Natural killer cell (primary cell): ENCODE data around the gene RELL1. TPM values are rescaled to one million over a fixed set of nuclear protein-coding genes. Genes with fewer than 3 reads are reported as not detected.

Experiments
- ATAC-seq, 3 donors: fragments of 150-1000 bp in 2 of 3; fragments of 200-7000 bp in 1 of 3; cut with Tn5 transposase; 1 replicate in 1 of 3; 2 replicates in 2 of 3; pipeline ENCODE4 v1.10.0; 2021; ENCODE audit warnings: mild to moderate bottlenecking in 2 of 3, moderate library complexity in 2 of 3
- DNase-seq, 2 donors: peaks; one replicate each; pipeline versions ENCODE4 v3.0.0 to v3.0.0-alpha.2; 2013 to 2021; ENCODE audit warnings: mixed read lengths in 1 of 2
- H3K27ac ChIP-seq: one replicate; pipeline ENCODE4 v1.5.1; 2013; ENCODE audit warnings: mild to moderate bottlenecking, low read length
- H3K27me3 ChIP-seq: one replicate; pipeline ENCODE4 v1.6.1; 2013; ENCODE audit warnings: low read length; ENCODE audit not compliant: control insufficient read depth, insufficient read depth
- H3K36me3 ChIP-seq: one replicate; pipeline ENCODE4 v1.6.1; 2013; ENCODE audit warnings: low read length; ENCODE audit not compliant: control insufficient read depth, insufficient read depth
- H3K4me1 ChIP-seq: one replicate; pipeline ENCODE4 v1.6.1; 2013; ENCODE audit warnings: low read length; ENCODE audit not compliant: control insufficient read depth, insufficient read depth
- H3K4me3 ChIP-seq: one replicate; pipeline ENCODE4 v1.5.1; 2013; ENCODE audit warnings: low read length
- H3K9me3 ChIP-seq: one replicate; pipeline ENCODE4 v1.6.1; 2013; ENCODE audit warnings: low read length; ENCODE audit not compliant: control insufficient read depth, insufficient read depth
- H3K27ac Mint-ChIP-seq, 2 donors: one replicate each; pipeline ENCODE4 v1.8.0; 2022; ENCODE audit warnings: mild to moderate bottlenecking in 2 of 2, mixed read lengths in 2 of 2, moderate library complexity in 1 of 2
- H3K27me3 Mint-ChIP-seq, 2 donors: one replicate each; pipeline ENCODE4 v1.8.0; 2022; ENCODE audit warnings: low read depth in 2 of 2, mixed read lengths in 2 of 2
- H3K36me3 Mint-ChIP-seq: one replicate; pipeline ENCODE4 v1.8.0; 2022; ENCODE audit warnings: mixed read lengths
- H3K4me1 Mint-ChIP-seq, 2 donors: one replicate each; pipeline ENCODE4 v1.8.0; 2022; ENCODE audit warnings: mixed read lengths in 2 of 2
- H3K4me3 Mint-ChIP-seq: one replicate; pipeline ENCODE4 v1.8.0; 2022; ENCODE audit warnings: mild to moderate bottlenecking, moderate library complexity, mixed read lengths
- H3K9me3 Mint-ChIP-seq, 2 donors: one replicate each; pipeline ENCODE4 v1.8.0; 2022; ENCODE audit warnings: mixed read lengths in 2 of 2
- WGBS: methylation state at CpG from one replicate; pipeline ENCODE4 v1.1.7; 2013; ENCODE audit warnings: missing lambda C conversion rate; ENCODE audit not compliant: insufficient coverage; 5-methylcytosine and 5-hydroxymethylcytosine counted together
- intact Hi-C: fragments of 100-400 bp; cut with micrococcal nuclease; formaldehyde crosslinking; loops from one replicate; pipeline ENCODE4 v1.14.2; 2022
- total RNA-seq, 4 donors: library from RNA; stranded (reverse); fragments of 120-200 nt in 1 of 4; gene quantifications; one replicate each; pipeline versions ENCODE4 v1.2.3 to v1.2.4, GENCODE V29; 2013 to 2022
- TF ChIP-seq, protein P1 (sequence below): fragments of 200-600 bp; IDR thresholded peaks from one replicate; pipeline ENCODE4 v1.8.0; 2022; ENCODE audit warnings: antibody characterized with exemption

Gene RELL1
- total RNA-seq, 3 donors from 2014 or later (not counting 1 experiment from before 2014, with no cell fraction given): 15.2 to 21.3 (median 15.2) TPM

DNA sequence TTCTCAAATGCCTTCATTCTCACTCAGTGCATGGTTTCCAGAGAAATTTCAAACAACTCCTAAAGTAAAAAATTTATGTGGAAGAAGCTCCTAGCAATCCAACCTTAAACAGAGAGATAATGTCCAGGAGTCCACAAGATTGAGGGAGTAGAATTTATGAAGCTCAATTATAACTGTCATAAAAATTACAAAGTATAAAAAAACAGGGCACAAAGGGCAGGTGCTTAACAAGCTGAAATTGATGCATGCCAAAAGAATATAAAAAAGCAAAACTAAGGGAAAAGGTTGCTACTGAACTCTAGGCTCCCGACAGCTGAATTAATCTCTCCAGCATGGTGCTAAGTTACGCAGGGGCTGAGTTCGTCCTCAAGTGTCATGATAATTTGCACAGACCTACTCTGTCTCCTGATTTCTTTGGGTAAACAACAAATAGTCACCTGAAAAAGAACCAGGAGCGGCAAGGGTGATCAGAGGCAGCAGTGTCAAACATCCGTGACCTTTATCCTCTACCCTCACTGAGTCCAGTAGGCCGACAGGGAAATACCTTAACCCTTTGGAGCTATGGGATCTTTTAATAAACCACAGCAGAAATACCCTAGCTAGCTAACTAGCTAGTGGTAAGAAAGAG lies 47.2 kb upstream of the RELL1 start:
- Mint-ChIP-seq H3K4me1 (no peaks in the 10 kb centered on the region), H3K36me3 (no peaks in the 10 kb centered on the region), H3K9me3 (no peaks in the 10 kb centered on the region), H3K27ac (no peak overlapping the region), H3K4me3 (no peak overlapping the region), H3K27me3 (no peaks in the 10 kb centered on the region)
- H3K27ac ChIP-seq: no peak overlapping the region
- intact Hi-C loops: no loop called here
- H3K36me3 ChIP-seq: no peaks in the 10 kb centered on the region
- WGBS: 91% methylated on average over 5 of the region's 6 CpGs
- no peaks in the 10 kb centered on the region for H3K9me3 ChIP-seq
- TF ChIP-seq, protein P1, sequence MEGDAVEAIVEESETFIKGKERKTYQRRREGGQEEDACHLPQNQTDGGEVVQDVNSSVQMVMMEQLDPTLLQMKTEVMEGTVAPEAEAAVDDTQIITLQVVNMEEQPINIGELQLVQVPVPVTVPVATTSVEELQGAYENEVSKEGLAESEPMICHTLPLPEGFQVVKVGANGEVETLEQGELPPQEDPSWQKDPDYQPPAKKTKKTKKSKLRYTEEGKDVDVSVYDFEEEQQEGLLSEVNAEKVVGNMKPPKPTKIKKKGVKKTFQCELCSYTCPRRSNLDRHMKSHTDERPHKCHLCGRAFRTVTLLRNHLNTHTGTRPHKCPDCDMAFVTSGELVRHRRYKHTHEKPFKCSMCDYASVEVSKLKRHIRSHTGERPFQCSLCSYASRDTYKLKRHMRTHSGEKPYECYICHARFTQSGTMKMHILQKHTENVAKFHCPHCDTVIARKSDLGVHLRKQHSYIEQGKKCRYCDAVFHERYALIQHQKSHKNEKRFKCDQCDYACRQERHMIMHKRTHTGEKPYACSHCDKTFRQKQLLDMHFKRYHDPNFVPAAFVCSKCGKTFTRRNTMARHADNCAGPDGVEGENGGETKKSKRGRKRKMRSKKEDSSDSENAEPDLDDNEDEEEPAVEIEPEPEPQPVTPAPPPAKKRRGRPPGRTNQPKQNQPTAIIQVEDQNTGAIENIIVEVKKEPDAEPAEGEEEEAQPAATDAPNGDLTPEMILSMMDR: no peak
- H3K4me3 ChIP-seq: no peak overlapping the region
- H3K4me1 ChIP-seq: no peaks in the 10 kb centered on the region
- H3K27me3 ChIP-seq: no peaks in the 10 kb centered on the region
- DNase-seq (no peak), ATAC-seq (no peak)

DNA sequence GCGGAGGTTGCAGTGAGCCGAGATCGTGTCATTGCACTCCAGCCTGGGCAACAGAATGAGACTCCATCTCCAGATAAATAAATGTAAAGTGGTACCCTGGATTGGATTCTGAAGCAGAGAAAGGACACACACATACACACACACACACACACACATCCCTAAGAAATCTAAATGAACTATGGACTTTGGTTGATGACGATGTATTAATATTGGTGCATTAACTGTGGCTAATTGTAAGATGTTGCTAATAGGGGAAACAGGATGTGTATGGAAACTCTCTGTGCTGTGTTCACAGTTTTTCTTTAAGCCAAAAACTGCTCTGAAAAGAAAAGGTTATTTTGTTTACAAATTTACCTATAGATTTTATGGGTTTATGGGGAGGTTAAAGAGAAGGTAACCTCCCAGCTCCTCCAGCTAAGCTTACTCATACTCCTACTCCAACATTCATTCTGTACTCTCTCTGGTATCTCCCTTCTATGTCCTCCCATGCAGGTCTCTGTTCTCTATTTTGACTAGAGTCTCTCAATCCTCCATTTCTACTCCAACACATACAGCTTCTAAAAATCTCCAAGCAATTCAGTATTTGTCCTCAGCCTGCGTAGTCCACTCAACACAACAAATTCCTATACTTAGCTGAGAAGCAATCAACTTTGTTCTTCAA lies 46.5 kb upstream of the RELL1 start:
- ATAC-seq (no peak), DNase-seq (no peak)
- no peaks in the 10 kb centered on the region for H3K36me3 ChIP-seq
- no peak overlapping the region for H3K4me3 Mint-ChIP-seq
- H3K27ac Mint-ChIP-seq: no peak overlapping the region
- H3K9me3 Mint-ChIP-seq: no peaks in the 10 kb centered on the region
- WGBS: 100% methylated on average over 4 of the region's 5 CpGs
- H3K9me3 ChIP-seq: no peaks in the 10 kb centered on the region
- no peaks in the 10 kb centered on the region for H3K27me3 ChIP-seq
- no peaks in the 10 kb centered on the region for H3K27me3 Mint-ChIP-seq
- intact Hi-C loops: no loop called here
- TF ChIP-seq, protein P1: no peak
- no peaks in the 10 kb centered on the region for H3K4me1 ChIP-seq
- H3K4me3 ChIP-seq: no peak overlapping the region
- no peak overlapping the region for H3K27ac ChIP-seq
- no peaks in the 10 kb centered on the region for H3K36me3 Mint-ChIP-seq
- no peaks in the 10 kb centered on the region for H3K4me1 Mint-ChIP-seq

DNA sequence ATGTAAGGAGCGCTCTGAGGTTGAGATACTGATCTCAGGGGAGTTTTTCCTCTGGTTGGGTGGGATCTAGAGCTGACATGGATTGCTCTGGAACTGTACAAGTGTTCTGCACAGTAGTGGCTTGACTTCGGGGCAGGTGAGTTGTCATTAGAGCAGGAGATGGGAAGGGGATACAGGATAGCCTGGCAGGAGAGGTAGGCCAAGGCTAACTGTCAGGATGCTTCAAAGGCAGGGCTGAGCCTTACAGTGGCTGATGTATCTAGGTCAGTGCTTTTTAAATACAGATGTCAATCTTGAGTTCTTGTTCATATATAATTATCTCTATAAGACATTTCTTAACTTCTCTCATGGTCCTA lies 43.5 kb upstream of the RELL1 start:
- no peak overlapping the region for H3K27ac ChIP-seq
- Mint-ChIP-seq H3K4me3 (no peak overlapping the region), H3K9me3 (no peaks in the 10 kb centered on the region), H3K4me1 (no peaks in the 10 kb centered on the region), H3K36me3 (no peaks in the 10 kb centered on the region), H3K27me3 (no peaks in the 10 kb centered on the region), H3K27ac (no peak overlapping the region)
- ATAC-seq (no peak), DNase-seq (no peak)
- TF ChIP-seq, protein P1: no peak
- H3K4me3 ChIP-seq: no peak overlapping the region
- H3K27me3 ChIP-seq: no peaks in the 10 kb centered on the region
- intact Hi-C loops: no loop called here
- H3K4me1 ChIP-seq: no peaks in the 10 kb centered on the region
- H3K9me3 ChIP-seq: no peaks in the 10 kb centered on the region
- 92% methylated on average over 2 of the region's 2 CpGs for WGBS
- H3K36me3 ChIP-seq: no peaks in the 10 kb centered on the region

DNA sequence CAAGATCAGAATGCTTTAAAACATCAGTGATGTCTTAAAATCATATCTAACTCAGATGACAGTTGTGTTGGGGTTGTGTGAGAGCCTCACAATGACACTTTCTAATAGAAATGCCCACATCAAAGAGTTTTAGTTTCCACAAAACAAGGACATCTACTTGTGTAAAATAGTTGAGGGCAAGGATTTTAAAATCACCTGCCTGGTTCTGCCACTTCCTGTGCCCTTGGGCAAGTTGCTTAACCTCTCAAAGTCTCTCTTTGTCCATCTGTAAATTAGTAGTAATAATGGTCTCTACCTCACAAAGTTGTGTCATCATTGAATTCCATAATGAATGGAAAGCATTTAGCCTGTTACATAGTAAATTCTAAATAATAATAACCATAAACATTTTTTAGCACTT lies 41.9 kb upstream of the RELL1 start:
- H3K9me3 ChIP-seq: no peaks in the 10 kb centered on the region
- Mint-ChIP-seq H3K27me3 (no peaks in the 10 kb centered on the region), H3K36me3 (no peaks in the 10 kb centered on the region), H3K9me3 (no peaks in the 10 kb centered on the region), H3K4me3 (no peak overlapping the region), H3K4me1 (no peaks in the 10 kb centered on the region), H3K27ac (no peak overlapping the region)
- intact Hi-C loops: no loop called here
- H3K36me3 ChIP-seq: no peaks in the 10 kb centered on the region
- DNase-seq: no peak
- ATAC-seq: no peak
- H3K27ac ChIP-seq: no peak overlapping the region
- H3K4me1 ChIP-seq: no peaks in the 10 kb centered on the region
- TF ChIP-seq, protein P1: no peak
- no peaks in the 10 kb centered on the region for H3K27me3 ChIP-seq
- no peak overlapping the region for H3K4me3 ChIP-seq
